Central memory CD8-positive, alpha-beta T cell (primary cell): Measurements from ENCODE around the gene STARD4.

Source experiments
- ATAC-seq: fragments of 150-1000 bp; cut with Tn5 transposase; replicated peaks from 2 replicates; pipeline ENCODE4 v1.10.0; 2022; ENCODE audit warnings: mild to moderate bottlenecking, moderate FRiP score, moderate number of reproducible peaks; ENCODE audit not compliant: poor library complexity, severe bottlenecking; ENCODE audit errors: extremely low read depth
- DNase-seq, 2 donors: peaks; one replicate each; pipeline ENCODE4 v3.0.0; 2021; ENCODE audit warnings: low spot score in 2 of 2
- H3K27ac Mint-ChIP-seq: one replicate; pipeline ENCODE4 v1.8.0; 2022; ENCODE audit warnings: low read depth, mild to moderate bottlenecking, moderate library complexity, mixed read lengths
- H3K27me3 Mint-ChIP-seq: one replicate; pipeline ENCODE4 v1.8.0; 2022; ENCODE audit warnings: mixed read lengths
- H3K36me3 Mint-ChIP-seq: one replicate; pipeline ENCODE4 v1.8.0; 2022; ENCODE audit warnings: mild to moderate bottlenecking, moderate library complexity, mixed read lengths; ENCODE audit not compliant: insufficient read depth
- H3K4me1 Mint-ChIP-seq: one replicate; pipeline ENCODE4 v1.8.0; 2022; ENCODE audit warnings: mixed read lengths
- H3K4me3 Mint-ChIP-seq: one replicate; pipeline ENCODE4 v1.8.0; 2022; ENCODE audit warnings: mild to moderate bottlenecking, moderate library complexity, mixed read lengths
- H3K9me3 Mint-ChIP-seq: one replicate; pipeline ENCODE4 v1.8.0; 2022; ENCODE audit warnings: mixed read lengths

Gene STARD4

GRCh38 chr5:111486926-111487325 is 25.4 kb downstream of the STARD4 start:
- H3K4me1 Mint-ChIP-seq, result no peaks in the 10 kb centered on the region
- peaks cover 27% of the 10 kb centered on the region for H3K36me3 Mint-ChIP-seq
- H3K9me3 Mint-ChIP-seq, result no peaks in the 10 kb centered on the region
- H3K27ac Mint-ChIP-seq, result no peak overlapping the region
- no peak for ATAC-seq
- no peak overlapping the region for H3K4me3 Mint-ChIP-seq
- no peaks in the 10 kb centered on the region for H3K27me3 Mint-ChIP-seq
- no peak for DNase-seq

- H3K27ac Mint-ChIP-seq, result no peak overlapping the region
- no peaks in the 10 kb centered on the region for H3K27me3 Mint-ChIP-seq
- H3K4me3 Mint-ChIP-seq, result no peak overlapping the region
- DNase-seq (no peak), ATAC-seq (no peak)
- H3K36me3 Mint-ChIP-seq, result peaks cover 32% of the 10 kb centered on the region
- H3K9me3 Mint-ChIP-seq, result no peaks in the 10 kb centered on the region
- no peaks in the 10 kb centered on the region for H3K4me1 Mint-ChIP-seq
Measured at GRCh38 chr5:111486055-111486454, 26.3 kb downstream of the STARD4 start.

- peak overlapping the region; percentile 12 for H3K27ac Mint-ChIP-seq
- H3K27me3 Mint-ChIP-seq, result no peaks in the 10 kb centered on the region
- no peak for ATAC-seq
- H3K9me3 Mint-ChIP-seq, result no peaks in the 10 kb centered on the region
- H3K36me3 Mint-ChIP-seq, result peaks cover 37% of the 10 kb centered on the region
- H3K4me1 Mint-ChIP-seq, result no peaks in the 10 kb centered on the region
- no peak for DNase-seq
- H3K4me3 Mint-ChIP-seq, result no peak overlapping the region
Measured at GRCh38 chr5:111480346-111480745, 32.0 kb downstream of the STARD4 start.

- Mint-ChIP-seq H3K4me3 (no peak overlapping the region), H3K36me3 (peaks cover 33% of the 10 kb centered on the region), H3K27ac (no peak overlapping the region), H3K4me1 (no peaks in the 10 kb centered on the region), H3K27me3 (no peaks in the 10 kb centered on the region), H3K9me3 (no peaks in the 10 kb centered on the region)
- no peak for DNase-seq
- no peak for ATAC-seq
Measured at GRCh38 chr5:111478898-111479297, 33.4 kb downstream of the STARD4 start.

GRCh38 chr5:111478266-111478665 is 34.1 kb downstream of the STARD4 start:
- H3K4me3 Mint-ChIP-seq, result no peak overlapping the region
- DNase-seq (no peak), ATAC-seq (no peak)
- H3K27ac Mint-ChIP-seq, result no peak overlapping the region
- peaks cover 32% of the 10 kb centered on the region for H3K36me3 Mint-ChIP-seq
- H3K4me1 Mint-ChIP-seq, result no peaks in the 10 kb centered on the region
- H3K27me3 Mint-ChIP-seq, result no peaks in the 10 kb centered on the region
- H3K9me3 Mint-ChIP-seq, result no peaks in the 10 kb centered on the region

GRCh38 chr5:111472579-111472978 is 39.8 kb downstream of the STARD4 start:
- ATAC-seq (no peak), DNase-seq (no peak)
- Mint-ChIP-seq H3K27me3 (no peaks in the 10 kb centered on the region), H3K4me1 (no peaks in the 10 kb centered on the region), H3K36me3 (peaks cover 12% of the 10 kb centered on the region), H3K27ac (no peak overlapping the region), H3K9me3 (no peaks in the 10 kb centered on the region), H3K4me3 (no peak overlapping the region)

- H3K4me1 Mint-ChIP-seq, result no peaks in the 10 kb centered on the region
Measured at GRCh38 chr5:111472096-111472495, 40.2 kb downstream of the STARD4 start.

GRCh38 chr5:111469903-111470302 is 42.4 kb downstream of the STARD4 start:
- H3K27ac Mint-ChIP-seq, result no peak overlapping the region
- ATAC-seq, result no peak
- peaks cover 10% of the 10 kb centered on the region for H3K36me3 Mint-ChIP-seq

More at GRCh38 chr5:111472096-111472495, 40.2 kb downstream of the STARD4 start:
- DNase-seq (no peak), ATAC-seq (no peak)
- Mint-ChIP-seq H3K4me3 (no peak overlapping the region), H3K36me3 (peaks cover 12% of the 10 kb centered on the region), H3K27ac (no peak overlapping the region), H3K9me3 (no peaks in the 10 kb centered on the region), H3K27me3 (no peaks in the 10 kb centered on the region)

GRCh38 chr5:111469293-111469896 is 42.9 kb downstream of the STARD4 start:
- Mint-ChIP-seq H3K9me3 (no peaks in the 10 kb centered on the region), H3K36me3 (peaks cover 7% of the 10 kb centered on the region), H3K4me3 (no peak overlapping the region), H3K4me1 (no peaks in the 10 kb centered on the region), H3K27me3 (no peaks in the 10 kb centered on the region), H3K27ac (no peak overlapping the region)
- no peak for DNase-seq
- no peak for ATAC-seq

More at GRCh38 chr5:111469903-111470302, 42.4 kb downstream of the STARD4 start:
- H3K4me1 Mint-ChIP-seq, result no peaks in the 10 kb centered on the region
- H3K4me3 Mint-ChIP-seq, result no peak overlapping the region
- no peaks in the 10 kb centered on the region for H3K9me3 Mint-ChIP-seq
- no peaks in the 10 kb centered on the region for H3K27me3 Mint-ChIP-seq
- DNase-seq, result no peak

GRCh38 chr5:111463311-111463710 is 49.0 kb downstream of the STARD4 start:
- Mint-ChIP-seq H3K27me3 (no peaks in the 10 kb centered on the region), H3K36me3 (peaks cover 17% of the 10 kb centered on the region), H3K4me3 (no peak overlapping the region), H3K27ac (peak overlapping the region; percentile 11), H3K9me3 (no peaks in the 10 kb centered on the region), H3K4me1 (peaks cover 7% of the 10 kb centered on the region)
- DNase-seq (no peak), ATAC-seq (no peak)

GRCh38 chr5:111461934-111462333 is 50.4 kb downstream of the STARD4 start:
- no peak for ATAC-seq
- peaks cover 20% of the 10 kb centered on the region for H3K36me3 Mint-ChIP-seq
- no peak for DNase-seq
- H3K27me3 Mint-ChIP-seq, result no peaks in the 10 kb centered on the region
- H3K27ac Mint-ChIP-seq, result no peak overlapping the region
- no peaks in the 10 kb centered on the region for H3K9me3 Mint-ChIP-seq
- no peak overlapping the region for H3K4me3 Mint-ChIP-seq
- H3K4me1 Mint-ChIP-seq, result peaks cover 7% of the 10 kb centered on the region

GRCh38 chr5:111461255-111461671 is 51.1 kb downstream of the STARD4 start:
- H3K36me3 Mint-ChIP-seq, result peaks cover 20% of the 10 kb centered on the region
- ATAC-seq (no peak), DNase-seq (no peak)
- H3K4me3 Mint-ChIP-seq, result no peak overlapping the region
- H3K9me3 Mint-ChIP-seq, result no peaks in the 10 kb centered on the region
- no peak overlapping the region for H3K27ac Mint-ChIP-seq
- no peaks in the 10 kb centered on the region for H3K27me3 Mint-ChIP-seq
- H3K4me1 Mint-ChIP-seq, result peaks cover 7% of the 10 kb centered on the region

GRCh38 chr5:111454776-111455175 is 57.6 kb downstream of the STARD4 start:
- Mint-ChIP-seq H3K36me3 (peaks cover 24% of the 10 kb centered on the region), H3K9me3 (no peaks in the 10 kb centered on the region), H3K27me3 (no peaks in the 10 kb centered on the region), H3K4me1 (peaks cover 12% of the 10 kb centered on the region), H3K27ac (no peak overlapping the region), H3K4me3 (no peak overlapping the region)
- DNase-seq, result no peak
- ATAC-seq, result no peak
